Measurements from ENCODE around the gene TBX15.

GRCh38 chr1:119026956-119027355 lies 38.8 kb upstream of the TBX15 start:
- TF ChIP-seq, protein P1, sequence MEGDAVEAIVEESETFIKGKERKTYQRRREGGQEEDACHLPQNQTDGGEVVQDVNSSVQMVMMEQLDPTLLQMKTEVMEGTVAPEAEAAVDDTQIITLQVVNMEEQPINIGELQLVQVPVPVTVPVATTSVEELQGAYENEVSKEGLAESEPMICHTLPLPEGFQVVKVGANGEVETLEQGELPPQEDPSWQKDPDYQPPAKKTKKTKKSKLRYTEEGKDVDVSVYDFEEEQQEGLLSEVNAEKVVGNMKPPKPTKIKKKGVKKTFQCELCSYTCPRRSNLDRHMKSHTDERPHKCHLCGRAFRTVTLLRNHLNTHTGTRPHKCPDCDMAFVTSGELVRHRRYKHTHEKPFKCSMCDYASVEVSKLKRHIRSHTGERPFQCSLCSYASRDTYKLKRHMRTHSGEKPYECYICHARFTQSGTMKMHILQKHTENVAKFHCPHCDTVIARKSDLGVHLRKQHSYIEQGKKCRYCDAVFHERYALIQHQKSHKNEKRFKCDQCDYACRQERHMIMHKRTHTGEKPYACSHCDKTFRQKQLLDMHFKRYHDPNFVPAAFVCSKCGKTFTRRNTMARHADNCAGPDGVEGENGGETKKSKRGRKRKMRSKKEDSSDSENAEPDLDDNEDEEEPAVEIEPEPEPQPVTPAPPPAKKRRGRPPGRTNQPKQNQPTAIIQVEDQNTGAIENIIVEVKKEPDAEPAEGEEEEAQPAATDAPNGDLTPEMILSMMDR (IDR thresholded peaks at IDR 0.05; ENCODE audit: low read depth, low read length) = no peak
- TF ChIP-seq MYC (IDR thresholded peaks at IDR 0.05; ENCODE audit: low read depth, low read length) = no peak
- no peak for TF ChIP-seq POLR2A (IDR thresholded peaks at IDR 0.05; ENCODE audit: extremely low read depth, insufficient read length)
- TF ChIP-seq, protein P2, sequence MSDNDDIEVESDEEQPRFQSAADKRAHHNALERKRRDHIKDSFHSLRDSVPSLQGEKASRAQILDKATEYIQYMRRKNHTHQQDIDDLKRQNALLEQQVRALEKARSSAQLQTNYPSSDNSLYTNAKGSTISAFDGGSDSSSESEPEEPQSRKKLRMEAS (IDR thresholded peaks at IDR 0.05; ENCODE audit: low read depth, low read length) = no peak
